ENCODE results near the gene KLHL3. TPM values are rescaled to one million over a fixed set of nuclear protein-coding genes. Genes with fewer than 3 reads are reported as not detected.

KLHL3 gene
- total RNA-seq, 1 donor from 2014 or later, result 7.5 TPM

DNA sequence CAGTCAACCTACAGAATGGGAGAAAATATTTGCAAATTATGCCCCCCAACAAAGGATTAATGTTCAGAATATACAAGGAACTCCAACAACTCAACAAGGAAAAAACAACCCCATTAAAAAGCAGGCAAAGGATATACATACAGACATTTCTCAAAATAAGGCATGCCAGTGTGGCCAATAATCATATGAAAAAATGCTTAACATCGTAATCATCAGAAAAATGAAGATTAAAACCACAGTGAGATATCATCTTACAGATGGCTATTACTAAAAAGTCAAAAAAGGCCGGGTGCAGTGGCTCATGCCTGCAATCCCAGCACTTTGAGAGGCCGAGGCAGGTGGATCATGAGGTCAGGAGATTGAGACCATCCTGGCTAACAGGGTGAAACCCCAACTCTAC lies 103.2 kb downstream of the KLHL3 start:
- intact Hi-C loops (cut with DNase I), result loop anchor here (5.0 kb wide), 1 partner anchor 400 kb away; the partner anchor contains the start of gene FAM13B
- peak overlapping the region in 1 of 2 donors; percentile 88 for H3K27ac ChIP-seq
- H3K36me3 ChIP-seq, result peaks cover 0 to 8% of the 10 kb centered on the region in 2 donors
- no peak for DNase-seq (ENCODE audit: low spot score in 2 of 2)
- TF ChIP-seq, protein P1, sequence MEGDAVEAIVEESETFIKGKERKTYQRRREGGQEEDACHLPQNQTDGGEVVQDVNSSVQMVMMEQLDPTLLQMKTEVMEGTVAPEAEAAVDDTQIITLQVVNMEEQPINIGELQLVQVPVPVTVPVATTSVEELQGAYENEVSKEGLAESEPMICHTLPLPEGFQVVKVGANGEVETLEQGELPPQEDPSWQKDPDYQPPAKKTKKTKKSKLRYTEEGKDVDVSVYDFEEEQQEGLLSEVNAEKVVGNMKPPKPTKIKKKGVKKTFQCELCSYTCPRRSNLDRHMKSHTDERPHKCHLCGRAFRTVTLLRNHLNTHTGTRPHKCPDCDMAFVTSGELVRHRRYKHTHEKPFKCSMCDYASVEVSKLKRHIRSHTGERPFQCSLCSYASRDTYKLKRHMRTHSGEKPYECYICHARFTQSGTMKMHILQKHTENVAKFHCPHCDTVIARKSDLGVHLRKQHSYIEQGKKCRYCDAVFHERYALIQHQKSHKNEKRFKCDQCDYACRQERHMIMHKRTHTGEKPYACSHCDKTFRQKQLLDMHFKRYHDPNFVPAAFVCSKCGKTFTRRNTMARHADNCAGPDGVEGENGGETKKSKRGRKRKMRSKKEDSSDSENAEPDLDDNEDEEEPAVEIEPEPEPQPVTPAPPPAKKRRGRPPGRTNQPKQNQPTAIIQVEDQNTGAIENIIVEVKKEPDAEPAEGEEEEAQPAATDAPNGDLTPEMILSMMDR (IDR thresholded peaks at IDR 0.05), result no peak
- no peaks in the 10 kb centered on the region for H3K27me3 ChIP-seq
- no peak overlapping the region for H3K4me3 ChIP-seq
- no peaks in the 10 kb centered on the region for H3K9me3 ChIP-seq
- H3K4me1 ChIP-seq, result peaks cover 4 to 17% of the 10 kb centered on the region in 2 donors

DNA sequence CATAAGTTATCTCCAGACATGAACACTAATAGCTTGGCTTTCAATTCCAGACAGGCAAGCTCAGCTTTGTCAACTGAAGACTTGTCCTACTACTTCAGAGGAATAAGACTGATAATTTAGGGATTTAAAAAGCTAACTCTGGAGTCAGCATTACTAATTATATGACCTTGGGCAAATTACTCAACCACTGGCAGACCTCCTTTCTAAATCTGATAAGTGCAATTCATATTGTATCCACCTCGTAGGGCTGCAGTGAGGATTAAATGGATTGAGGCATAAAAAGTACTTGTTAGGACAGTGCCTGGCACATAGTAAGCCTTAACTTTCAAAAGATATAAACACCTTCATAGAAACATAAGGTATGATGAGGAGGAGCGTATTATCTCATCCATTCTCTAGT lies 104.4 kb downstream of the KLHL3 start:
- intact Hi-C loops (cut with DNase I), result loop anchor here (2.0 to 5.0 kb wide), 2 partner anchors 29 to 401 kb away; partner anchors contain the start of gene FAM13B
- DNase-seq (ENCODE audit: low spot score in 2 of 2), result no peak
- Histone ChIP-seq H3K4me1 (peaks cover 4 to 17% of the 10 kb centered on the region in 2 donors), H3K4me3 (no peak overlapping the region), H3K9me3 (no peaks in the 10 kb centered on the region), H3K36me3 (no peaks in the 10 kb centered on the region), H3K27ac (peak overlapping the region; percentile 88 to 93), H3K27me3 (no peaks in the 10 kb centered on the region)
- TF ChIP-seq, protein P1 (IDR thresholded peaks at IDR 0.05), result no peak

- no peak for DNase-seq (ENCODE audit: low spot score in 2 of 2)
- Histone ChIP-seq H3K36me3 (no peaks in the 10 kb centered on the region), H3K9me3 (no peaks in the 10 kb centered on the region), H3K27ac (peak overlapping the region; percentile 88 to 93), H3K4me3 (no peak overlapping the region), H3K4me1 (peaks cover 4 to 17% of the 10 kb centered on the region in 2 donors), H3K27me3 (no peaks in the 10 kb centered on the region)
- TF ChIP-seq, protein P1 (IDR thresholded peaks at IDR 0.05), result no peak
- intact Hi-C loops (cut with DNase I), result loop anchor here (2.0 to 5.0 kb wide), 2 partner anchors 30 to 401 kb away; partner anchors contain the start of gene FAM13B
Observed at GRCh38 chr5:137630972-137631370, 104.9 kb downstream of the KLHL3 start.

DNA sequence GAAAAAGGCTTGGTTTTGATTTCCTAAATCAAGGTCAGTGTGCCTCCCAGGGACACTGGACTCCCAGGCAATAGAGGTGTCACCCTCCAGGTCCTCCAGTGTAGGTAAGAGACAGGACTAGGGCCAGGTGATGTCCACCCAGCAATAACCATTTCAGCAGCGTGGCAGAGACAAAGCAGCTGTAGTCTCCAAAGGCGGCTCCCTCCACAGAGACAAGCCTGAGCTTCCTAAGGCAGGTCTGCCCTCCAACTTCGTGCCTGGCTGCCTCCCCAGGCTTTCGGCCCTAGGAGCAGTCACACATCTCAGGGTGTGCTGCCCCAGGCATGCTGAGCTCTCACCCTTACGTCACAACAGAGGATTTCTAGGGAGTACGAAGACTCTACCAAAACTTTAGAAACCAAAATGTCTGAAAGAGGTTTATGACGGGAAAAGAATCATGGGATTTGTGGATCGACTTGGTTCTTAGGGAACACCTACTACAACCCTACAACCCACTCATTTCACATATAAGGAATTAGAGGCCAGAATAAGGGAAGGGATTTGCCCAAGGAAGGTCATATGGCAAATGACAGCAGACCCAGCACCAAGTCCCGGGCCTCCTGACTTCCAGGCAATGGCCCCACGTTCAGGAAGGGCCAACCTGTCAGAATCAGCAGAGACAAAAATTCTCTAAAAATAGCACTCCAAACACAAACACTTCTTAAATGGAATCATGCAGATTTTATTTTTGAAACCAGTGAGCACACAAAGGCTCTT lies 105.5 kb downstream of the KLHL3 start:
- Histone ChIP-seq H3K27me3 (no peaks in the 10 kb centered on the region), H3K4me3 (no peak overlapping the region), H3K4me1 (peaks cover 4 to 17% of the 10 kb centered on the region in 2 donors), H3K9me3 (no peaks in the 10 kb centered on the region), H3K36me3 (no peaks in the 10 kb centered on the region), H3K27ac (peak overlapping the region; percentile 88 to 93)
- intact Hi-C loops (cut with DNase I), result loop anchor here (2.0 to 5.0 kb wide), 2 partner anchors 30 to 402 kb away; partner anchors contain the start of gene FAM13B
- TF ChIP-seq, protein P1 (IDR thresholded peaks at IDR 0.05), result no peak
- DNase-seq (ENCODE audit: low spot score in 2 of 2), result no peak

DNA sequence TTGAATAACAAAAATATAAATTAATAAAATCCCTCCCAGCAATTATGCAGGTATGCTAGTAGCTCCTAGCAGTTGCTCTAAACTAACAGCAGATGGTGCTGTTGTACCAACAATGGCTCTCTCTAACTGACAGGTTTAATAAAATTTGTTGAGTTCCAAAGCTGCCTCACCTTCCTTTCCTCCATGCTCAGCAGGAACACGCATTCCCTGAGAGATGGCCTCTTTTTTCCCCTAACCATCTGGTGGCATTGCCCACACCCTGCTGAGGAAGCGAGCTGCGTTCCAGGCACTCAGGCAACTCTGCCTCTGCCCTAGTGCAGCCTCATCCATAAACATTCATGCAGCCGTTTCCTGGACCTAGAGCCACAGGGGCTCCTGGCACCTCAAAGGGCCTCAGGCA lies 106.2 kb downstream of the KLHL3 start:
- H3K27me3 ChIP-seq, result no peaks in the 10 kb centered on the region
- intact Hi-C loops (cut with DNase I), result loop anchor here (1.0 to 10.0 kb wide), 8 partner anchors 31 to 705 kb away; partner anchors contain the start of genes CDC25C, FAM13B, FAM53C and NME5
- H3K4me1 ChIP-seq, result peaks cover 4 to 17% of the 10 kb centered on the region in 2 donors
- no peaks in the 10 kb centered on the region for H3K36me3 ChIP-seq
- H3K4me3 ChIP-seq, result peak overlapping the region in 1 of 2 donors; percentile 2
- peak in 1 of 2 donors; percentile 65 for DNase-seq (ENCODE audit: low spot score in 2 of 2)
- H3K27ac ChIP-seq, result peak overlapping the region; percentile 88 to 93
- no peaks in the 10 kb centered on the region for H3K9me3 ChIP-seq
- TF ChIP-seq, protein P1 (IDR thresholded peaks at IDR 0.05), result peak; percentile 88 to 94 (median 93)
